ENCODE data around the gene RNF152.

DNA sequence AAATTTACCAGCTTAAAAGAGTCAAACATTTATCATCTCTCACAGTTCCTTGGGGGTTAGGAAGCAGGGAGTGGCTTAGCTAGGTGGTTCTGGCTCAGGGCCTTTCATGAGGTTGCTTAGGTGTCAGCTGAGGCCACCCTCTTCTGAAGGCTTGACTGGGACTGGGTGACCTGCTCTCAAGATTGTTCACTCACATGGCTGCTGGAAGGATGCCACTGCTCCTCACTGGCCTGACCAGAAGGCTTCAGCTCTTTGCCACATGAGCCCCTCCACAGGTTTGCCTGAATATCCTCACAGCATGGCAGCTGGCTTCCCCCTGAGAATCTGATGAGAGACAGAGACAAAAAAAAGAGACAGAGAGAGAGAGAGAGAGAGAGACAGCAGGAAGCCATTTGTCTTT is 17.3 kb upstream of the RNF152 start:
- TF ChIP-seq, protein P1, sequence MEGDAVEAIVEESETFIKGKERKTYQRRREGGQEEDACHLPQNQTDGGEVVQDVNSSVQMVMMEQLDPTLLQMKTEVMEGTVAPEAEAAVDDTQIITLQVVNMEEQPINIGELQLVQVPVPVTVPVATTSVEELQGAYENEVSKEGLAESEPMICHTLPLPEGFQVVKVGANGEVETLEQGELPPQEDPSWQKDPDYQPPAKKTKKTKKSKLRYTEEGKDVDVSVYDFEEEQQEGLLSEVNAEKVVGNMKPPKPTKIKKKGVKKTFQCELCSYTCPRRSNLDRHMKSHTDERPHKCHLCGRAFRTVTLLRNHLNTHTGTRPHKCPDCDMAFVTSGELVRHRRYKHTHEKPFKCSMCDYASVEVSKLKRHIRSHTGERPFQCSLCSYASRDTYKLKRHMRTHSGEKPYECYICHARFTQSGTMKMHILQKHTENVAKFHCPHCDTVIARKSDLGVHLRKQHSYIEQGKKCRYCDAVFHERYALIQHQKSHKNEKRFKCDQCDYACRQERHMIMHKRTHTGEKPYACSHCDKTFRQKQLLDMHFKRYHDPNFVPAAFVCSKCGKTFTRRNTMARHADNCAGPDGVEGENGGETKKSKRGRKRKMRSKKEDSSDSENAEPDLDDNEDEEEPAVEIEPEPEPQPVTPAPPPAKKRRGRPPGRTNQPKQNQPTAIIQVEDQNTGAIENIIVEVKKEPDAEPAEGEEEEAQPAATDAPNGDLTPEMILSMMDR (IDR thresholded peaks at IDR 0.05): no peak
- TF ChIP-seq POLR2A (IDR thresholded peaks at IDR 0.05): no peak

All from heart left ventricle (tissue), 13 donors.